T1000 (cell line): ENCODE results near the gene STK39.
"Not testable (repeated sequence)": the region's sequence is repeated elsewhere in the genome, so short reads cannot be mapped to it uniquely, and the experiment has no call there.

Experiments
- DNase-seq: peaks from one replicate; lab custom pipeline; 2025; ENCODE audit warnings: mixed read lengths; lab: John Stamatoyannopoulos, UW

STK39 gene

DNA sequence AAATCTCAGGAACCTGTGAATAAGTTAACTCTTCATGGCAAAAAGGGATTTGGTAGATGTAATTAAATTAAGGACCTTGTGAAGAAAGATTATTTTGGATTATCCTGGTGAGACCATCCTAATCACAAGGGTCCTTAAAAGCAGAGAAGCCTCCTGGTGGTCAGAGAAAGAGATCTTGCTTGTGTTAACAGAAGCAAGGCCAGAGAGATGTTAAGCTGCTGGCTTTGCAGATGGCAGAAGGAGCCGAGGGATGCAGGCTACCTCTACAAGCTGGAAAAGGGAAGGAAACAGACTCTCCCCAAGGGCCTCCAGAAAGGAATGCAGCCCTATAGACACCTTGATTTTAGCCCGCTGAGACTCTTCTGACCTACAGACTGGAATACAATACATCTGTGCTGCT is 197.0 kb downstream of the STK39 start:
- DNase-seq: no peak

DNA sequence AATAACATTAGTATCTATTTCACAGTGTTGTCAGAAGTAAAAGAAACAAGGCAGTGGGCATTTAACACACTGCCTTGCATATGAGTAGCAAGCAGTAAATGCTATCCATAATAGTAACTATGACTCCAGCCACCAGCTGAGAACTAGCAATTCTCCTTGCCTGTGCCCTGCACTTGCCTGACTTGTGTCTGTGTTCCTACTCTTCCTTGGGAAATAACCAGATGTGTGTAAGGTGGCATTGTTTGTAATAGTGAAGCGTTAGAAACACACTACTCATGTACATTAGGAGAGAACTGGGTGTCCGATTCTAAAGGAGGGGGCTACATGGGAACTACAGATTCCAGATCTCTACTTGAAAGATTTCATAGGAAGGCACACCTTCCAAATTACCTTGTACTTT is 197.8 kb downstream of the STK39 start:
- DNase-seq: no peak

DNA sequence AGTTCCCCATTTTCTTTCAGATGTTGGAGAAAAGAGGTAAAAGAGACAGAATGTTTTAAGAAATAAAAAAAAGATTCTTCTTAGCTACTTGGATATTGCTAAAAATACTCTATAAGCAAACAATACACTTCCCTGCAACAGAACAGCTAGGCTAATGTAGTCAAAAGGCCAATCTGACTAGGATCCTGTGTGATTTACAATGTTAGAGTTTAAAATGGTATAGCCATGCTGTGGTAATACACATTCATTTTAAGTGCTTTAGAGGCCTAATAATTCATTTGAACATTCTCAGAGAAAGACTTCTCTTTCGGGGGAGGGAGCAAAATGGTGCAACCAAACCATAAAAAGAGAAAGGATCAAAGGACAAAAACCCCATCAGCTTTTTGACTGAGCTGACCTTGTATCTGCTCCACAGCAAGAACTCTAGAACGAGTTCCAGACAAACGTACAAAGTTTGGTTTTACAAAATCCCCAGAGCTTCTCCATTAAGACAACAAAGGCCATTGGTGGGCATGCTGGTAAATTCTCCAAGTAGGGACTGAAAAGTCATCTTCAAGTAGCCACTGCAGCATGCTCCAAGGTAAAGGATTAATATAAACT is 200.2 kb downstream of the STK39 start:
- no peak for DNase-seq

DNA sequence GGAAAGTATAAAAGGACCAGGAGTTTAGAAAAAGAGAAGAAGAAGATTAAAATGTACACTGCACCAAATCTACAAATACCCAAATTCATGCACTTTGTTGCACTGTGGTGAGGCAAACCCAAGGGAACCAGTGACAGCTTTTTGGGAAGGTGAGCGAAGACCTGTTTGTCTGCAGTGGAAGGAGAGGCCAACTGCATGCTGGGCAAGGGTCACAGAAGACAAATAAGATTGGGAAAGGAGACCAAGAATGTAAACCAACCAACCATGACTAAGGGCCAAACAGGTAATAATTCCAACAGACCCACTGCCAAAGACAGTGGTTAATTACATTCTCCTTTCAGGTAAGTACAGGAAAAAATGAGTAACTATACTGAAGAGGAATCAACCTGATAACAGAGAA is 202.8 kb downstream of the STK39 start:
- no peak for DNase-seq

DNA sequence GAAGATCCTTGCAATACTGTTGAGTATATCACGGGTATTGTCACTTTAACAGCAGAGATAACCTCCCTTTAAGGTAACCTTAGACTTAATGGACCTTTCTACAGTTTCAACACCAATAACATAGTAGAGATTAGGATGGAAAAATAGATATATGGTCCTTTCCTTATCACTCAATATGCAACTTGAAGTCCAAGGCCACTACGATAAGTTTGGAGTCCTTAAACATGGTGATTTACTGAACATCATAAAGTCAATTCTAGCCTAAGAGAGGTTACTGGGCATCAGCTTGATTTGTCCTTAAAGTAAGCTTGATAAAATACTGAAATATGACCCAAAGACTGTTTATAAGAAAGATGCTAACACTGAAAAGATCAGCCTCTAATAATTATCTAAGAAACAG is 203.2 kb downstream of the STK39 start:
- DNase-seq: no peak

DNA sequence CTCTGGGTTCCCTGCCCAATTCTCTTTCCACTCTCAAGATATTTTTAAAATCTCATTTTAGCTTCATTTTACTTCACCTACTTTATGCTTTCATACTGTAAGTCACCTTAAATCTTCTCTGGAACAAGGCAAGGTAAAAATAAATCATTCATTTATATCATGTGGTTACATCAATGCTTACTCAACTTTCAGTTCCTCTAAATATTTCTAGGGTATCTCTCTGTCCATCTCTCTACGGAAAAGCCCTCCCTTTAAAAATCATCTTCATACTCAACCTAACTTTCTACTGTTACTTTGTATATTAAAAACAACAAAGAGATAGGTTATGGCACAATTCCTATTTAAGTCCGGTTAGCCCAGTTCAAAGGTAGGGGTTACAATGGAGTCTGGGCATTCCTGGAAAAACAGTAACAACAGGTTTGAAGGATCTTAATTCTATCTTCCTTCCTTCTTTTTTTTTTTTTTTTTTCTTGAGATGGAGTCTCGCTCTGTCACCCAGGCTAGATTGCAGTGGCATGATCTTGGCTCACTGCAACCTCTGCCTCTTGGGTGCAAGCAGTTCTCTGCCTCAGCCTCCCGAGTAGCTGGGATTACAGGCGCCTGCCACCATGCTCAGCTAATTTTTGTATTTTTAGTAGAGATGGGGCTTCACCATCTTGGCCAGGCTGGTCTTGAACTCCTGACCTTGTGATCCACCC is 205.1 kb downstream of the STK39 start:
- not testable (repeated sequence) for DNase-seq

DNA sequence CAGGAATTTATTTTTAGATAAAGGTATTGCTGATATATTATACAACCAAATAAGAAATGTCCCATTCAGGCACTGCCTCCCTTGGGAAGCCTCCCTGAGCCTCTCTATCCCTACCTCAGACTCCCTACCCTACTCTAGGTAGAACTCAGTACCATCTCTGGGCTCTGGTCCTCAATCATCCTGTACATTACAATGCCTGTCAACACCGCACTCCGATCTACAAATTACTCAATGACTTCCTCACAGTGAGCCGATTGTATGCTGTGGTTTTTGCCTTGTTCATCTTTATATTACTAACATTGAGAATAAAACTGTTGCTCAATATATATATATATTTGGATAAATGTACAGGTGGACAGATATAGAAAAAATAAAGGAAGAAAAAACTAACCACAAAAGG is 207.5 kb downstream of the STK39 start:
- no peak for DNase-seq

DNA sequence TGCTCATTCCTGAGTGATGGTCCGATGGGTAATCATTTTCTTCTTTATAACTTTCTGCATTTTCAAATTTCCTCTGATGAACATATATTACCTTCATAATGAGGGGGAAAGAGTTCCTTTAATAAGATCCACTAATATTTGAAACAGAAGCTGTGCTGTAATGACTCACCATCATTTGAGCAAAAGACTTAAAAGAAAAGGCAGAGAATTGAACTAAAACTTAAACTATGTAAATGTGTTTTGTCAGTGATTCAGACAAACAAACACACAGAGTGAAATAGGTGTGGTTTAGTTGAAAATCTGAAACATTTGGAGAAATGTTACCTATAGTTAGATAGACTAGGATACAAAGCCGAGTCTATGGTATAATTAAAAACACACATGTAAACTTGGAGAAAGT is 209.6 kb downstream of the STK39 start:
- DNase-seq: no peak

DNA sequence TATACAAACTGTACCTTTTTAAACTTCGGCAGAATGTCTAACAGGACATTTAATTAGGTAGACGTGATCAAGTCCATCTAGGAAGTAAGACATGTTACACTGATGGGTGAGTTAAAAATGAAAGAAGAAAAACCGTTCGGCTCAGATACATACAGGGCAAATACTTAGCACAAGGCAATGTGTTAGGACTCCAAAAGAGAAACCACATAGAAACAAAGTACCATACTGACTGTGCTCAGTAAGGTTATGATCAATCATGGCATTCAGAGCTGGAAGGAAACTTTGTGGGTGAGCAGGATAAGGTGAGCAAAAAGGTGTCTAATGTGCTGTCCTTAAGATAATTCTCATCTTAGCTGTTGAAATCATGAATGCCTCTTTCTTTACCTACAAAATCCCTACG is 211.9 kb downstream of the STK39 start:
- no peak for DNase-seq

DNA sequence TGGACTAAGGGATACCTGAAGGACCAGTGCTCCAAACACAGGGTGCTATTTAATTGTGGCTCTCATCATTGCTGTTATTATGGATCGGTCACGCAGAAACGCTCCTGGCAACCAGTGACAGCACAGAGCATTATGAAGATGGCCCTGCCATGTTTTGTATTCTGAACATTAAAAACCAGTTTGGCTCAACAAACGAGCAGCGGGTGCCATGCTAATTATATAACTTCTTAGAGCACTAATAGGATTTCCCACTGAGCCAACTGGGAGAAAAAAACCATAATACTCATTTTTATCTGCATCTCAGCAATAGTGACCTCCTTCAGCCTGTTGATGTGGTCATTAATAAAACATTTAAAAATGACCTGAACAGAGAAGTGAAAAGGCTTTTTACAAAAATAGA is 212.8 kb downstream of the STK39 start:
- no peak for DNase-seq

DNA sequence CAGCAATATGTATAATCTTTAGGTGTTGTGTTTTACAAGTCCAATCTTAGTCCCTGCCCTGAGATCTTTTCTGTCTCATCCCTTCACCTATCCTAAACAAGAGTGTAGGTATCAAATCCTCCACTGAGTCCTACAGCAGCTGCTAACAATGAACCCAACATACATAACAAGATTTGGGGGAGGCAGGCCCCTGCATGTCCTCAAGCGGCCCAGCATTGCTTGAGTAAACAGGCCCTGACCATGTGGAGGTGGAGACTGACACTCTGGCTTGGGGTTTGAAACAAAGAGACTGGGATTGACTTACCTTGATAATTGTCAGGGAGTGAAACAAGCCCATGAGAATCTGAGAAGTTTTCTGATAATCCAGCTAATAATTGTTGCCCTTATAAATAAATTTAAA is 213.4 kb downstream of the STK39 start:
- no peak for DNase-seq

DNA sequence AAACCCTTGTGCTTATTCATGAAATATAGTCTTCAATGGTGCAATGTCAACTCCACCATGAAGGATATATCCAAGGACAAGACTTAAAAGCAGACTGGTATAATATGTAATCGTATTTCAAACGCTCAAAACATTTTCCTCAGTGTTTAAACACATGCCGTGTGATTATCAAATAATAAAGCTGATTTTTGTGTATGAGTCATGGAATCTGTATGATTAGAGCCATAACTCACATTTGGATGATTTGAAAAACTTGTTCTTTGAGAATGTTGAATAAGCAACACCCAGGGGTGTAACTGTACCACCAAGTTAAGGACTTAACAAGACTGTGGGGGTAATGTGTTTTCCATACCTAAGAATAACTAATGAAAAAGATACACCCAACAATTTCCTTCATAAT is 215.3 kb downstream of the STK39 start:
- DNase-seq: no peak

DNA sequence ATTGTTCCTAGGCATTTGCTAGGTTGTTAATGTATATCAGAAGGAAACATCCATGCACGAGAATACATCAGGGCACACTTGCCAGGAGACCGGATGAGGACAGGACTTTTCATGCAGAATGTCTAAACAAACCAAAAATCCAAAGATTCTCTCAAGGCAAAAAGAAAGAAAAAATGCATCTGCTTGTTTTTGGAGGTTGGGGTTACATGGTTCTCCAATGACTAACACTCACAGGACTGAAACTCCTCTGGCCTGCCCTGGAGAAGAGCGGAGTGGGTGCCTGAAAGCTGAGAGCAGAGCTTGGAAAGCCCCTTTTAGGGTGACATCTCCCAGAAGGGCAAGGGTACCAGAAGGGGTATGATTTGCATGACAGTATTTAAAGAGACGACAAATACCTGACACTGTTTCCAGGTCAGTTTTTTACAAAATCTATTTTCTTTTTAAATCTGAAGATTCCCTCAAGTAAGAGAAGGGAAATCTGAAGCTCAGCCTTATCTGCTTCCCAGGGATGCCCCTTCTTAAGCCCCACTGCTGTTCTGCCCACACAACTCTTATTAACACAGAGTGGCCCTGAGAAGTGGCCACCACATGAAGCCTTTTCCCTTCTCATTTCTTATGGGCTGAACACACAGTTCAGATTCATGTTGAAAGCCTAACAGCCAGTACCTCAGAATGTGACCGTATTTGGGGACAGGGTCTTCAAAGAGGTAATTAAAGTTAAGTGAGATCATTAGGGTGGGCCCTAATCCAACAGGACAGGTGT is 216.4 kb downstream of the STK39 start:
- DNase-seq: no peak

DNA sequence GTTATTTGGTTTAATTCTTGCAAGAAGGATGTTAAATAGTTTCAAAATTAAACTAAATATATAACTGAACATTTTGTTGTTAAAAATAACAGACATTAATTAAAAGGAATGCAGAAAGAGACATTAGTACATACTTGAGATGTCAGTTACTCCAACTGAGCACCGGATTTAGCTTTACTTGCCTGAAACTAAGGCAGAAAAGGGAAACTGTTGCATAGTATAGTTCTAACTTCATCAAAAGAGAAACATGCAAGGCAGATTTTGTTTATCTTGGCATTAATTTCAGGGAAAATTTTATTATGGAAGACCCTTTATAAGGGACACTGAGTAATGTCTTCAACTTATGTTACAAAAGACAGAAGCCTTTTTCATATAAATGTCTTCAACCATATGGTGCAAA is 218.3 kb downstream of the STK39 start:
- DNase-seq: no peak

DNA sequence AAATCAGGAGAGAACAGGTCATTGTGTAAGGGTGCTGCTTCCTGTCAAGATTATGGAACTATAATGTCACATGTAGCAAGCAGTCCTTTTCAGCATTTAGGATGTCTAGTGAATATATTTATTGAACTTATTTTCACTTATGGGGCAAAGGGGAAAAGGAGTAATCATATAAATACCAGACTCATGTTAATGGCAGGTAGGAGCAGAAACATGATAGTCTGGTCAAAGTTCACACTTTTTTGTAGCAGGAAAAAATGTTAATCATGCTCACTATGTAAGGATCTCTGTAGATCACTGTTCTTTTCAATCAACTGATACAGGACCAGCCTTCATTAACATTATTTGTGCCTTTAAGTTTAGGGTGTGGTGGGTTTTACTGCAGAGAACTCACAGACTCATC is 219.0 kb downstream of the STK39 start:
- no peak for DNase-seq

DNA sequence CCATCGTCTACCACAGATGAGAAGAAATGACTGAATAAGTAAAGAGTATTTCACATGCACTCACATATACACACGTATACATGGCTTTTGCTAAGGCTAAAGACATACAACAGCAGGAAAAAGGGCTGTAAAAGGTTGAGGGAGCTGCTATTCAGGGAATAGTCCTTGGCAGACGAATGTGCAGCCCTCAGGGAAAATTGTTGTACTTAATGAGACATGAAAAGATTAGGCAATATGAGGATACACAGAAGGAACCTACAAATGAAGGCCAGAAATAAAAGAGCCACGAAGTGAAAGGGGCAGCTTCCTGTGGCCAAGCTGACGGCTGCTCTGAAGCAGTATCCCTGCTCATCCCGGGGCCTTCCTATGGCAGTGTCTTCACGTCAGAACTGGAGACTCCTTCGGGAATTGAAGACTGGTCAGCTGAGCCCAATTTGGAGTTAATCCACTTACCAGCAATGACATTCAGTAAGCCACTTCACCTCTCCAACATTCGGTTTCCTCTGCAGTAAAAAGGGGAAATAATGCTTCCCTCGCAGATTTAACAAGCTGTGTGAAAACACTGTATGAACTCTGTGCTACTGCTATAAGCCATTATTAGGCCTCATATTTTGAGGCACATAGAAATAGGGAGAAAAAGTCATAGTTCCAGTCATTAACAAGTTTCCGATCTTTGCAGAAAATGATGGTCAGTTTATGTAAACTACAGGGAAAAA is 221.8 kb downstream of the STK39 start:
- no peak for DNase-seq

DNA sequence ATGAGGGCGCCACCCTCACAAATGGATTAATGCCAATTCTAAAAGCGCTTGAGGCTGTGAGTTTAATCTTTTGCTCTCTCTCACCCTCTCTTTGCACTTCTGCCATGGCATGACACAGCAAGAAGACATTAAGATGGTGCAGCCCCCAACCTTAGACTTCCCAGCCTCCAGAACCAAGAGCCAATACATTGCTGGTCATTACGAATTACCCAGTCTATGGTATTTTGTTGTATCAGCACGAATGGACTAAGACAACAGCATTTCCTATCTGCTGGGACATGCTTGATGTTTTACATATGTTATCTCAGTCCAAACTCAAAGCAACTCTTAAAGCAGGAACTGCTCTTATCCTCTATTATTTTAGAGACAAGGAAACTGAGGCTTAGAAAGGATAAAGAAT is 222.9 kb downstream of the STK39 start:
- DNase-seq: no peak

DNA sequence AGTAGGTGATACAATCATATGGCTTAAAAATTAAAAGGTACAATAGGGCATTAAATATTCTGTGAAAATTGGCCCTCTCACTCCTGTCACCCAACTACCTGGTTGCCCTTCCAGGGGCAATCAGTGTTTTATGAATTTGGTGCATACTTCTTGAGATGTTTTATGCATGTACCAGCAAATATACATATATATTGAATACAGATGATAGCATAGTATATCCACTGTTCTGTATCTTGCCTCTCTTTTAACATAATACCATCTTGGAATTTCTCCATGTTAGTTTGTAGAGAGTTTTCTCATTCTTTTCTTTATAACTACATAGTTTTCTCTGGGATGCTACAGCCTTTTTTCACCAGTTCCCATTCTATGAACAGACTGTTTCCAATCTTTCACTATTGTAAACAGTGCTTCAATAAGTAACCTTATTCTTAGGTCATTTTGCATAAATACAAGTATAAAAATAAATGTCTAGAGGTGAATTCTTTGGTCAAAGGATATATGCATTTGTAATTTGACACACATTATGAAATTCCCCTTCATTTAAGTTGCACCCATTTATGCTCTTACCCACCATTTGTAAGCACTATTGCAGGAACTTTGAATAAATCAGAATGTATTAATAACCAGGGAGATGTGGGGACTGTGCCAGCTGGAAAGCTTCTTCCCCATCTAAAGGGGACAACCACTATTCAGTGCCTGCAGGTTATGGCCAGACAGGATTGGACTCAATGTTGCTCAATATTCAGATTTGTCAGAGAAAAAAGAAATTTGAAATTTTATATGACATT is 225.4 kb downstream of the STK39 start:
- DNase-seq: no peak

DNA sequence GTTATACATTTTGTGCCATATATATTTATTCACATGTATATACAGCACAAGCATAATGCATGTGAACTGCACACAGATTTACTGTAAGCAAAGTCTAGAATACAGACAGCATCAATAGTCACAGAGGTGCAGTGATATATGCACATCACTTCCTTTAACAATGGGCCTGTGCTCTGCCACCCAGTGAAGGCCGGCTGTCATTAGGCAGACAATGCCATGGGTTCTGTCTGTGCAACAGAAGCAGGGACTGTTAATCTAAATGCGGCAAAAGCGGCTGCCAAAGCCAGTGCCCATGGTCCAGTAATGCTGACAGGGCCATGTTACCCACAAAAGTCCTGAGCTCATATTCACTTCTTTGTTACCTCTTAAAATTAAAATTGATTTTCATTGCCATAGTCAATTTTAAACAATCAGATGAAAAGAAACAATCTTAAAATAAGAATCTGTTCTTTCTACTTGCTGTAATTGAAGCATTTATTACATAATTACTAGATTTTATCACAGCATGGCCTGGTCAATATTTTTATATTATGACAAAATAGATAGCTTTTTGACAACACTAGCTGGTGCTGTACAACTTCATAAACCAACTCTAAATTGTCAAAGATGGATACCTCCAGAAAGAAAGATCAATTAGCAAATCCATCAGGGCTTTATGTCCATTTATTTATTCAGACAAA is 232.0 kb downstream of the STK39 start:
- no peak for DNase-seq

DNA sequence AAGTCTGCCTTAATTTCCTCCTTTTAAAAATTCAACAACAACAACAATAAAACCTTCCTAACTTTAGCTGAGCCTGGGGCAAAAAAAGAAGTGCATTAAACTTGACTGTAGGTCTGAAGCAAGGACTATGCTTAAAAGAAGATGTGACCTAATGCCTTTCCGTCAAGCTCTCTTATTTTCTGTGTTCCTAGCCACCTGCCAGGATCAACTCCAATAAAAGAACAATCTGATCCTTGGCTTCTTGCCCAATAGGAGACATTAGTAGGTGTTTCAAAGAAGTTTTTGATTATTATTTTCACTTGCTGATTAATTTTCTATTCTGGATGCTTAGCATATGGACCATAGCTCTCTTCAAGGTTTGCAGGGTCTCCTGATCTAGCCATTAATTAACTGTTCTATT is 237.5 kb downstream of the STK39 start:
- DNase-seq: no peak

DNA sequence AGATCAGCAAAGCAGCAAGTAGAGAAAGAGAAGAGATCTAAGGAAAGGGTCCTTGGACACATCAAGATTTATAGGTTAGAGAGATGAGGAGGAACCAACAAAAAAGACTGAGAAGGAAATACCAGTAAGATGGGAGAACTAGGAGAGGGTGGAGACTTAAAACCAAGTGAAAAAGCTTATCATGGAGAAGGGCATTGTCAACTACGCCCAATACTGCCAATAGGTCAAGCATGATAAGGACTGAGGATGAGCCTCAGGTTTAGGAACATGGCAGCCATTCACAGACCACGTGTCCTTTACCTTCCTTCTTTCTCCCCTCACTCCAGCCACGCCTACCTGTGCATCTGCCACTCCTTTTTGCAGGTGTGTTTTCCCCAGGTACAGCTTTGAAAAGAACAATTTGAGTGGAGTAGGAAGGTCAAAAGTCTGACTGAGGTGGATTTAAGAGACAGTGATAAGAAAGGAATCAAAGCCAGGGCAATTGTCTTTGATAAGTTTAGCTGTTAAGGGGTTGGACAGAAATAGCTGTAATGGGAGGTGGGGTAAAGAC is 238.7 kb downstream of the STK39 start:
- no peak for DNase-seq
